ENCODE results near the gene LRP2.
"Not testable (repeated sequence)": the region's sequence is repeated elsewhere in the genome, so short reads cannot be mapped to it uniquely, and the experiment has no call there.

GRCh38 chr2:169399491-169399890, 37.2 kb upstream of the LRP2 start:
- not testable (repeated sequence) for TF ChIP-seq POLR2A, CTCF, POLR2AphosphoS5, EP300 (IDR thresholded peaks at IDR 0.05)

Data from stomach (tissue), 4 donors.